K562 (cell line): Measurements from ENCODE around the gene GPATCH4. TPM values are rescaled to one million over a fixed set of nuclear protein-coding genes. Genes with fewer than 3 reads are reported as not detected.

Experiments
- BRD4 ChIP-seq: fragments of 200-600 bp; sonication (generic); IDR thresholded peaks from 2 replicates; pipeline ENCODE4 v1.6.1; 2017; ENCODE audit warnings: inconsistent platforms
- GTF2B ChIP-seq: IDR thresholded peaks from 2 replicates; pipeline ENCODE4 v1.6.1; 2011; ENCODE audit not compliant: insufficient read length; ENCODE audit errors: extremely low read depth
- HDAC8 ChIP-seq: fragments of 450-650 bp; IDR thresholded peaks from 2 replicates; pipeline ENCODE4 v1.6.1; 2016; ENCODE audit warnings: mild to moderate bottlenecking, missing genetic modification characterization, moderate library complexity, missing compliant biosample characterization
- MECOM ChIP-seq: fragments of 250-450 bp; sonication (Bioruptor Pico); IDR thresholded peaks from 2 replicates; pipeline ENCODE4 v1.8.0; 2022; ENCODE audit warnings: inconsistent platforms
- NFIX ChIP-seq: fragments of 250-450 bp; sonication (Bioruptor Pico); IDR thresholded peaks from 2 replicates; pipeline ENCODE4 v1.4.0; 2020; ENCODE audit warnings: low read depth, mild to moderate bottlenecking, moderate library complexity
- PCBP1 ChIP-seq: fragments of 200-400 bp; formaldehyde crosslinking; IDR thresholded peaks from 2 replicates; pipeline ENCODE4 v1.6.1; 2018; ENCODE audit warnings: mild to moderate bottlenecking, low read depth, low read length; ENCODE audit not compliant: poor library complexity, severe bottlenecking
- POU5F1 ChIP-seq: fragments of 150-350 bp; IDR thresholded peaks from 2 replicates; pipeline ENCODE4 v1.6.1; 2014; ENCODE audit warnings: borderline replicate concordance, low read length, low read depth, mild to moderate bottlenecking; ENCODE audit not compliant: partially characterized antibody
- PRDM10 ChIP-seq: fragments of 450-650 bp; IDR thresholded peaks from 2 replicates; pipeline ENCODE4 v1.6.1; 2018; ENCODE audit not compliant: partially characterized antibody
- RBM22 ChIP-seq: fragments of 200-400 bp; formaldehyde crosslinking; IDR thresholded peaks from 2 replicates; pipeline ENCODE4 v1.6.1; 2018; ENCODE audit warnings: low read length, low read depth; ENCODE audit not compliant: poor library complexity, severe bottlenecking
- SMARCB1 ChIP-seq: IDR thresholded peaks from 2 replicates; pipeline ENCODE4 v1.6.1; 2011; ENCODE audit warnings: improper control_type of control experiment, low read depth; ENCODE audit not compliant: insufficient read length
- SUPT5H ChIP-seq: fragments of 450-650 bp; IDR thresholded peaks from 2 replicates; pipeline ENCODE4 v1.6.1; 2016
- ZNF311 ChIP-seq: fragments of 250-450 bp; sonication (Bioruptor Pico); IDR thresholded peaks from 2 replicates; pipeline ENCODE4 v1.4.0; 2020; ENCODE audit warnings: mild to moderate bottlenecking, moderate library complexity
- polyA plus RNA-seq, 8 experiments: library from polyadenylated mRNA; depleted of rRNA in 4 of 8; stranded (reverse) in 5 of 8; unstranded in 3 of 8; fragments of >200 nt; fragmentation: Nextera tagmentation in 2 of 8; fragmentation: Illumina TruSeq in 1 of 8; extraction: Ambion mirVana in 2 of 8; extraction: Trizol in 1 of 8; gene quantifications; 2 replicates each; pipeline versions ENCODE4 v1.2.1 to v1.2.3, GENCODE V29; 2011 to 2014; ENCODE audit warnings: inconsistent platforms in 1 of 8, missing spikeins in 1 of 8
- total RNA-seq, 7 experiments: library from RNA; depleted of rRNA in 6 of 7; stranded (reverse); fragments of >200 nt in 6 of 7; fragmentation: Illumina TruSeq in 2 of 7; extraction: Trizol in 2 of 7; gene quantifications; 2 replicates each; pipeline versions ENCODE4 v1.2.1 to v1.2.3, GENCODE V29; 2011 to 2021; ENCODE audit warnings: low replicate concordance in 1 of 7
- TF ChIP-seq, protein P1 (sequence below): sonication (generic); formaldehyde crosslinking; IDR thresholded peaks from 2 replicates; pipeline ENCODE4 v1.8.0; 2022; ENCODE audit warnings: mild to moderate bottlenecking, missing genetic modification reagents
- TF ChIP-seq, protein P2 (sequence below): fragments of 200-800 bp; sonication (Bioruptor generic); IDR thresholded peaks from 2 replicates; pipeline ENCODE4 v1.6.1; 2016; ENCODE audit warnings: missing genetic modification characterization, missing compliant biosample characterization
- TF ChIP-seq, protein P3 (sequence below): fragments of 450-650 bp; conservative IDR thresholded peaks from 2 replicates; pipeline ENCODE4 v1.6.1; 2016; ENCODE audit warnings: missing genetic modification characterization, low read depth, mild to moderate bottlenecking, control low read depth, missing compliant biosample characterization

The GPATCH4 gene
- total and polyA plus RNA-seq, 9 of the 15 experiments (the other 6 are each of a cell fraction or from before 2014, with no cell fraction given) = 43.7 to 105 (median 76.5) TPM

DNA sequence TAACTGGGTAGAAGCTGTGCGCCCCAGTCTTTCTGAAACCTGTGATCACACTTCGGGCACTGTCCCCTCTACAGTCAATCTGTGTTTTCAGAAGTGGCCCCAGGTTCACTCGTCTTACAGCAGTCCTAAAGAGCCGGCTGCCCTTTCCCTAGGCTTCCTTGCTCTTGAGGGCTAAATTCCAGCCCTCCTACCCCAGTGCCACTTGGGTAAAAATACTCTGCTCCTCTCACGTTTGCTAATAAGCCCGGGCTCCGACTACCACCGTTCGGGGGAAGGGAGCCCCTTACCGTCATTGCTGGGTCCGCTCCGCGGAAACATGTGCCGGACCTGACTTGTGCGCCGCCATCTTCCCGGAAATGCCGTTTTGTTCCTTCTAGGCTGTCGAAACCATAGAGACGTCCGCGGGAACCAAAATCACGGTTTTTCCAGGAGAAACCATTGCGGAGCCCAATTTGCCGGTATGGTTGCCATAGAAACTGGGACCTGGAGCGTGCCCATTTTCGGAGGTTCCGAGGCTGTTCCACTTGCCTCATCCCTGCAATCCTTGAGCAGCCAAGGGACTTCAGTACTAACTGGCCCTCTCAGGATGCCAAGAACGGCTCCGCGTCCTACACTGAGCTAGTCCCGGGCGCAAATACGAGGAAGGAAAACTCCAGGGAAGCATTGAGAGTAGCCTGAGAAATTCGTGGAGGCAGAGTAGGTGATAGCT is at the start of gene GPATCH4 (continued):
- TF ChIP-seq PRDM10 (peak; percentile 77), HDAC8 (tag) (no peak), BRD4 (no peak), GTF2B (no peak), PCBP1 (no peak), SUPT5H (peak; percentile 85), RBM22 (no peak), ZNF311 (no peak), NFIX (CRISPR knock-in tag) (no peak), MECOM (CRISPR knock-in tag) (no peak), POU5F1 (no peak), SMARCB1 (no peak)
- TF ChIP-seq, protein P1, sequence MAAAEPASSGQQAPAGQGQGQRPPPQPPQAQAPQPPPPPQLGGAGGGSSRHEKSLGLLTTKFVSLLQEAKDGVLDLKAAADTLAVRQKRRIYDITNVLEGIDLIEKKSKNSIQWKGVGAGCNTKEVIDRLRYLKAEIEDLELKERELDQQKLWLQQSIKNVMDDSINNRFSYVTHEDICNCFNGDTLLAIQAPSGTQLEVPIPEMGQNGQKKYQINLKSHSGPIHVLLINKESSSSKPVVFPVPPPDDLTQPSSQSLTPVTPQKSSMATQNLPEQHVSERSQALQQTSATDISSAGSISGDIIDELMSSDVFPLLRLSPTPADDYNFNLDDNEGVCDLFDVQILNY (CRISPR knock-in tag) = no peak; the same call in 1 of the 2 replicates
- TF ChIP-seq, protein P2, sequence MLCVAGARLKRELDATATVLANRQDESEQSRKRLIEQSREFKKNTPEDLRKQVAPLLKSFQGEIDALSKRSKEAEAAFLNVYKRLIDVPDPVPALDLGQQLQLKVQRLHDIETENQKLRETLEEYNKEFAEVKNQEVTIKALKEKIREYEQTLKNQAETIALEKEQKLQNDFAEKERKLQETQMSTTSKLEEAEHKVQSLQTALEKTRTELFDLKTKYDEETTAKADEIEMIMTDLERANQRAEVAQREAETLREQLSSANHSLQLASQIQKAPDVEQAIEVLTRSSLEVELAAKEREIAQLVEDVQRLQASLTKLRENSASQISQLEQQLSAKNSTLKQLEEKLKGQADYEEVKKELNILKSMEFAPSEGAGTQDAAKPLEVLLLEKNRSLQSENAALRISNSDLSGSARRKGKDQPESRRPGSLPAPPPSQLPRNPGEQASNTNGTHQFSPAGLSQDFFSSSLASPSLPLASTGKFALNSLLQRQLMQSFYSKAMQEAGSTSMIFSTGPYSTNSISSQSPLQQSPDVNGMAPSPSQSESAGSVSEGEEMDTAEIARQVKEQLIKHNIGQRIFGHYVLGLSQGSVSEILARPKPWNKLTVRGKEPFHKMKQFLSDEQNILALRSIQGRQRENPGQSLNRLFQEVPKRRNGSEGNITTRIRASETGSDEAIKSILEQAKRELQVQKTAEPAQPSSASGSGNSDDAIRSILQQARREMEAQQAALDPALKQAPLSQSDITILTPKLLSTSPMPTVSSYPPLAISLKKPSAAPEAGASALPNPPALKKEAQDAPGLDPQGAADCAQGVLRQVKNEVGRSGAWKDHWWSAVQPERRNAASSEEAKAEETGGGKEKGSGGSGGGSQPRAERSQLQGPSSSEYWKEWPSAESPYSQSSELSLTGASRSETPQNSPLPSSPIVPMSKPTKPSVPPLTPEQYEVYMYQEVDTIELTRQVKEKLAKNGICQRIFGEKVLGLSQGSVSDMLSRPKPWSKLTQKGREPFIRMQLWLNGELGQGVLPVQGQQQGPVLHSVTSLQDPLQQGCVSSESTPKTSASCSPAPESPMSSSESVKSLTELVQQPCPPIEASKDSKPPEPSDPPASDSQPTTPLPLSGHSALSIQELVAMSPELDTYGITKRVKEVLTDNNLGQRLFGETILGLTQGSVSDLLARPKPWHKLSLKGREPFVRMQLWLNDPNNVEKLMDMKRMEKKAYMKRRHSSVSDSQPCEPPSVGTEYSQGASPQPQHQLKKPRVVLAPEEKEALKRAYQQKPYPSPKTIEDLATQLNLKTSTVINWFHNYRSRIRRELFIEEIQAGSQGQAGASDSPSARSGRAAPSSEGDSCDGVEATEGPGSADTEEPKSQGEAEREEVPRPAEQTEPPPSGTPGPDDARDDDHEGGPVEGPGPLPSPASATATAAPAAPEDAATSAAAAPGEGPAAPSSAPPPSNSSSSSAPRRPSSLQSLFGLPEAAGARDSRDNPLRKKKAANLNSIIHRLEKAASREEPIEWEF (CRISPR knock-in tag) = no peak
- TF ChIP-seq, protein P3, sequence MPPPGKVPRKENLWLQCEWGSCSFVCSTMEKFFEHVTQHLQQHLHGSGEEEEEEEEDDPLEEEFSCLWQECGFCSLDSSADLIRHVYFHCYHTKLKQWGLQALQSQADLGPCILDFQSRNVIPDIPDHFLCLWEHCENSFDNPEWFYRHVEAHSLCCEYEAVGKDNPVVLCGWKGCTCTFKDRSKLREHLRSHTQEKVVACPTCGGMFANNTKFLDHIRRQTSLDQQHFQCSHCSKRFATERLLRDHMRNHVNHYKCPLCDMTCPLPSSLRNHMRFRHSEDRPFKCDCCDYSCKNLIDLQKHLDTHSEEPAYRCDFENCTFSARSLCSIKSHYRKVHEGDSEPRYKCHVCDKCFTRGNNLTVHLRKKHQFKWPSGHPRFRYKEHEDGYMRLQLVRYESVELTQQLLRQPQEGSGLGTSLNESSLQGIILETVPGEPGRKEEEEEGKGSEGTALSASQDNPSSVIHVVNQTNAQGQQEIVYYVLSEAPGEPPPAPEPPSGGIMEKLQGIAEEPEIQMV (tag) = no peak
